Caki2 (cell line): ENCODE data around the gene SMARCE1. TPM values are rescaled to one million over a fixed set of nuclear protein-coding genes. Genes with fewer than 3 reads are reported as not detected.

Source experiments
- DNase-seq: peaks from one replicate; pipeline ENCODE4 v3.0.0-alpha.2; 2015; ENCODE audit warnings: low read depth
- in situ Hi-C: cut with HindIII; loops from 2 replicates; pipeline ENCODE4 v1.10.0; 2016; ENCODE audit warnings: low sequenced_read_pairs, low pct_unique_long_range_greater_than_20kb, mixed read lengths
- total RNA-seq: library from RNA; depleted of rRNA; stranded (reverse); fragments of >200 nt; shearing (Covaris generic); gene quantifications from 2 replicates; pipeline ENCODE4 v1.2.3, GENCODE V29; 2014; ENCODE audit warnings: low replicate concordance; rRNA removed

The SMARCE1 gene
- total RNA-seq: 45.1 and 56.3 TPM in 2 replicates

DNA sequence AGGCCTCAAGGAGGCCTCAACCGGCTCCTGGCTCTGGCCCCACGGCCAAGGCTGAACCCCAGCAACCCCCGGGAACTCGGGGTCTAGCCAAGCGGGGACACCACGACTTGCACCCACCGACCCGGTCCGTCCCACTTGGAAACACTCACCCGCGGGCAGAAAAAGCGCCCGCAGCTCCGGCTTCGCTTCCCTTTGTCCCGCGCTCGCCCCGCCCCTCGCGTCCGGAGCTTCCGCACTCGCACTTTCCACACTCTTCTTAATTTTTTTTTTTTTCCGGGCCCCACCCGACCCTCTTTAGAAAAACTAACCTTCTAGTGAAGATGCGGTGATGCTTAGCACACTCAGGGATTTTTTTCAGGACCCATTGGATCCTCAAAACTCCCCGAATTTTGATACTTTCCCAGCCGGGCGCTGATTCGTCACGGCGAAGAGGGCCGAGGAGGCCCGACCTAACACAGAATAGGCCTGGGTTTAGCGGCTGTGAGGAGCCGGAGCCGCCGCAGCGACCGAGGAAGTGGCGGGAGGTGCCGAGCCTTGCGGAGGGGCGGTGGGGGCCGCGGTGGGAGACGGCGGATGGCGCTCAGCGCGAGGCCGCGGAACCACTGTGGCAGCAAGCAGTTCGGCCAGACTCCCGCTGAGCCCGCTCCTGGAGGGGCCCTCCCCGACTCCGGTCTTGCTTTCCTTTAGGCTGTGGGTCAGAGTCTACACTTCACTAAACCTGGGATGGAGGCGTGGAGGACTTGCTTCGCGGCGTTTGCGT is at the start of gene SMARCE1:
TSS of gene SMARCE1 (minus strand) at position 195 of the 760 bp plus-strand sequence. CDS start 2,016 bp downstream, outside the sequence.
- peak; percentile 82 for DNase-seq
- in situ Hi-C loops: no loop called here

DNA sequence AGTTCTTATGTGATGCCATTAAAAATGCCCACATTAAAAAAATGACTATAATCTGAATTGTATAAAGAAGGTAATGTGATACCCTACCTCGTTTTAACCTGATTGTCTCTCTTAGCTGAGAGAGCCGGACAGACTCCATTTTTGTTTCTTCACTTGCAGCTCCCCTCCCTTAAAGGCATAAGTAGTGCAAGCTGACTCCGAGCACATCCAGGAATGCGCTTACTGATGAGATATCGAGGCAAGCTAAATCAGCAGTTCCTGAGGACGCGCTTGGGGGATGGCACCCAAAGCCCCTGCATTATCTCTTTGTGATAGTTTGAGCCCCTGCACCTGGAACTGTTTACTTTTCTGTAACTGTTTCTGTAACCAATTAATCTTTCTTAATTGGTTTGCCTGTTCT is 49.7 kb upstream of the SMARCE1 start:
- in situ Hi-C loops: no loop called here

GRCh38 chr17:40696651-40697072 is 49.0 kb upstream of the SMARCE1 start:
- no peak for DNase-seq
- in situ Hi-C loops: no loop called here

More for the DNA sequence above, 49.7 kb upstream of the SMARCE1 start:
- no peak for DNase-seq

- DNase-seq: peak; percentile 23
Observed at GRCh38 chr17:40695874-40696472, 48.4 kb upstream of the SMARCE1 start.

DNA sequence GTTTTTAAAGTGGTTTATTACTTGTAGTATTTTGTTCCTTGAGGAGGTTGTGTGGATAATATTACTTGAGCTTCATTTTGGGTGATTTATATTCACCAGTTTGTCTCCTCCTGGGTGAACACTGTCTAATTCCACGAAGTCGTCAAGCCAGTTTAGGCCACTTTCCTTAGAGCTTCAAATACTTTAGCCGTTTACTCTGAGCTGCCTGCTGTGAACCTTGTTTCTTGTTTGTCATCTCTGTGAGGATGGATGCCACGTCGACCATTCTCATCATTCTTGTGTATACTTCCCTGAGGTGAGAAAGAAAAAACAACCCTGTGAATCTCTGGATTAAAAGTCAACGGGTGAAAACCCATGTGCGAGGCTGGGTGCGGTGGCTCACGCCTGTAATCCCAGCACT is 47.0 kb upstream of the SMARCE1 start:
- in situ Hi-C loops: no loop called here
- DNase-seq: no peak

More at GRCh38 chr17:40695874-40696472, 48.4 kb upstream of the SMARCE1 start:
- in situ Hi-C loops: no loop called here

- no peak for DNase-seq
- in situ Hi-C loops: no loop called here
Observed at GRCh38 chr17:40687106-40687505, 39.5 kb upstream of the SMARCE1 start.

- in situ Hi-C loops: no loop called here
- DNase-seq: no peak
Observed at GRCh38 chr17:40686192-40686591, 38.6 kb upstream of the SMARCE1 start.

DNA sequence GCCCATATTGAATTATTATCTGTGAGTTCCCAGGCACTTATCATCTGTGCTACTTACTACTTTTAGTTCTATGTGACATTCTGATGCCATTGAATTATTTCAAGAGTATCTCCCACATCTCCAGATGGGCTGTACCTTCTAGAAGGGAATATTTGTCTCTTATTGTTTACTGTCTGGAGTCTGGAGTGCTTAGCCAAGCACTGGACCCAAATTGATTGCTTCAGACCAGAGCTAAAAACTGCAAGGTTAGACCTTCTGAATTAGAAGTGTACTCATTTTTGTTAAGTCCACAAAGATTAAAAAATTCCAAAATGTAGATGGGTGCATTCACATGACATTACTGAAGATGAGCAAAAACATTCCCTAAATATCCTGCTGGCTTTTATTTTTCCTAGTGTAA is 33.4 kb upstream of the SMARCE1 start:
- no peak for DNase-seq
- in situ Hi-C loops: no loop called here

DNA sequence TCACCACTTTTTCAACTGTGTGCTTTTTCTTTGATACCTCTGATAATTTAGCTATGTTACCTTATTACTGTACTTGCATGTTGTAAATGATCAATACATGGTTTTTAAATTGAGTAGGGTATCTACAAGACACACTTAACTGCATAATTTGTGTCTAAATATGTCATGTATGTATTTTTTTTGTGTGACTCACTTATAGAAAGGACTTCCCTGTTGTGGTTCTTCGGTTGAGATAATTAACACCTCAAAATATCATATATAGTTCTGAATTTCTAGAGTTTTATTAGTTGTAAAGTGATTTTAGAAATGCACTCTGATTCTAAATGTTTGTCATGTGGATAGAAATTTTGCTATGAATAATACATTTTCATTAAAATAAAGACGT is 31.9 kb upstream of the SMARCE1 start:
- DNase-seq: no peak
- in situ Hi-C loops: no loop called here

GRCh38 chr17:40678902-40679522 is 31.4 kb upstream of the SMARCE1 start:
- in situ Hi-C loops: no loop called here
- DNase-seq: peak; percentile 60

GRCh38 chr17:40675905-40676304 is 28.3 kb upstream of the SMARCE1 start:
- in situ Hi-C loops: no loop called here
- no peak for DNase-seq

DNA sequence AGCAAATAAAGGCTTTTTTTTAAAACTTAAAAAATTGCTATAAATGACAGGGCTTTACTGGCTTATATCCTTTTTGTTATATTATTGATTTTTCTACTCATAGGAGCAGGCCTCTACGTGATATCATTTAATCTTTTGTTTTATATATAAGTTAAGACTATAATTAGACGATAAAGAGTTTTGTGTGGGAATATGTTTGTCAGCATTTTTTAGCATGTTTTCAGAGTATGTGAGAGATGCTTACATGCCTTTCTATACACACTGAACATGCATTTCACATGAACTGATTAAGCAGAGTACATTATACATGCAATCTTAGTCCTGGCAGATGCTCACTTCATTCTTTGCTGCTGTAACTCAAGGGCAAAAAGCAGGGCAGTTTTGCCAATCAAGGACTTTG is 25.0 kb upstream of the SMARCE1 start:
- DNase-seq: no peak
- in situ Hi-C loops: no loop called here

DNA sequence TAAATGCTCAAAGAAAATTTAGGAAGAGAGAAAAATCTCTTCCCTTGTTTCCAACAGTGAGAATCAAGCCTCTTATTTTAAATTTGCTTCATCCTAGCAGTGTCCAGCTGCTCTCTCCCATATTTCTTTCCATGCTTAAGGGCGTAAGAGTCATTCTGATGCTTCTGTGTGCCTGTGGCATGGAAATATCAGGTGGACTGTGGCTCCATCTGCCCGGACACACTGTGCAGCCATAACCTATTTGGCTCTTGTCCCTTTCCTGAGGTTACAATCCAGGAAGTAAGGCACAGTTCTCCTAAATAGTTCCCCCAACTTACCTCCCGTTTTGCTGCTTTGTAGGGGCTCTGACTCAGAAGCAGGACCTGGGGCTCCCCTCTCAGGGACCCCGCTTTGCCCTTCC is 23.7 kb upstream of the SMARCE1 start:
- no peak for DNase-seq

DNA sequence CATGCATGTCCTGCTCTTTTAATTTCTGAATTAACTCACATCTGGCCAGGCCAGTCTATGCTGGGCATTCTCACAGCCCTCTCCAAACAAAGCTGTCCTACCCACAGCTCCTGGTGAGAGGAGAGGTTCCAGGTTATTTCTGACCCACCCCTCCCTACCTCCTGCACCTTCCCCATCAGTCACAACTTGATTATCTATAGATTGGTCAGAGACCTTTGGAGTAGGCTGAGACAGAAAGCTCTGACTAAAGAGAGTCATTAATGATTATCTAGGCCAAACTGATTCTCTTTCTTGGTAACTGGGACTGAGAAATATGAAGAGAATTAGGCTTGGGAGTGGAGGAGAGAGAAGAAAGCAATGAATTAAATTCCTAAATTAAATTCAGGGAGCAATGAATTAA is 18.7 kb upstream of the SMARCE1 start:
- in situ Hi-C loops: no loop called here
- peak; percentile 34 for DNase-seq

More for the DNA sequence above, 23.7 kb upstream of the SMARCE1 start:
- in situ Hi-C loops: no loop called here

DNA sequence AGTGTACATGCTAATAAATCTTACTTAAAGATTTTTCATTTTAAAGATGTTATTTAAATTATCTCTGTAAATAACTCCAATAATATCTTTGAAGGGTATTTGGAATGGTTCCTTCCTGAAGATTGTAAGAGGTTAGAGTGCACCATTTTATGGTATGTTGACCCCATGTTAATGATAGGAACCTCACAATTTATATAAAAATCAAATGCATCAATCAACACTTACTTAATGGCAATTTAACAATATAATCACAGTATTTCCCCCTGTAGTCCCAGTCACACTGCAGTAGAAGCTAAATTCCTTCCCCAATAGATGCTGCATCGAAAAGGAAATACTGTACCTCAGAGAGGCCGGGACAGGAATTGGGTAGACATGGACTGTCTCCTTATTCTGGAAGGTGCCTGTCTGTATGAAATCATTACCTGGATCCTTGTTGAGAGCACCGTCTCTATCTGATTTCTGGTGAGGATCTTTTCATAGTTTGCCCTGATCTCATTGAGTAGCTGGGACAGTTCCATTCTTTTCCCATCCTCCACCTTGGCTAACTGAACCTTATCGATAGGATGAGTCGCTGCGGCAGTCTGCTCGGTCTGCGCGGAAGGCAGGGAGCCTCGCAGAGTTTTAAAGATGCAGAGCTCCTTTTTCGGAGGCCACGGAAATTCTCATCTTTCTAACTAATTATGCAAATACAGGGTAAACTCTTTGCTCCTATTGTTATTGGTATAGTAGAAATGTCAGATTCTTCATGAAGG is 17.1 kb upstream of the SMARCE1 start, which contains the start of gene KRT222:
TSS of gene KRT222 (minus strand) at position 596 of the 752 bp plus-strand sequence. CDS start at position 518, 78 bp downstream.
- in situ Hi-C loops: no loop called here
- DNase-seq: peak; percentile 15

GRCh38 chr17:40663252-40663651 is 15.6 kb upstream of the SMARCE1 start:
- in situ Hi-C loops: no loop called here
- DNase-seq: no peak

DNA sequence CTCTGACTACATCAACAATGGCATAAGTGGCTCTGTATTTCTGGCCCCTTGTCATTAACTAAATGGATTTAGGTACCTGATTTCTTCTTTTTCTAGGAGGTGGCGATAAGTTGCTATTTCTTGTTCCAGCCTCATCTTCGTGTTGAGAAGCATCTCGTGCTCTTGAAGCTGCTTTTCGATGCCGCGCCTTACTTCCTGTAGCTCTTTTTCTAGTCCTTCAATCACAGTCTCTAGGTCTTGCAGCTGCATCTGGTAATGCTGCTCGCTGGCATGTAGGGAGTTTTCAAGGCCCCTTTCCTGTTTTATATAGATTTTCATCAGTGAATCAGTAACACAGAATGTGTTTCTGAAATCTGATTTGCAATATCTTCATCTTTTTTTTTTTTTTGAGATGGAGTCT is 12.3 kb upstream of the SMARCE1 start:
- DNase-seq: no peak
- in situ Hi-C loops: no loop called here

DNA sequence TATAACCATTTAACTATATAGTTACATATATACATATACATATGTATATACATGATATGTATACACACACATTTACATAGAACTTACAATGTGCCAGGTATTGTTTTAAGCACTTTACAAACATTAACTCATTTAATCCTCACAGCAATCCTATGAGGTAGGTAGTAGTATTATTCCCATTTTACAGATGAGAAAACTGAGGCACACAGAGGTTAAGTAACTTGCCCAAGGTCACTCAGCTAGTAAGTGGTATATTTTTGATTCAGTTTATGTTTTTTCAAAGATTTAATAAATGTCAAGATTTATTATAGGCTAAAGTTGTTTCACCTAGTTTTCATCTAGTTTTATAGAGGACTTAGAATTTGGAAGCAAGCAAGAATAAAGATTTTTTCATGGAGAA is 10.8 kb upstream of the SMARCE1 start:
- in situ Hi-C loops: no loop called here
- DNase-seq: no peak
